ENCODE data around the gene DSTN.

Gene DSTN

GRCh38 chr20:17625246-17626051 is 55.6 kb downstream of the DSTN start:
- DNase-seq: no peak

- no peak for DNase-seq
These were observed 56.5 kb downstream of the DSTN start for GRCh38 chr20:17626217-17627007.

- peak; percentile 73 for DNase-seq
These were observed 57.5 kb downstream of the DSTN start for GRCh38 chr20:17627101-17627955.

GRCh38 chr20:17628101-17628841 is 58.4 kb downstream of the DSTN start:
- DNase-seq: no peak

GRCh38 chr20:17629025-17629424 is 59.1 kb downstream of the DSTN start:
- no peak for DNase-seq

- no peak for DNase-seq
These were observed 59.8 kb downstream of the DSTN start for GRCh38 chr20:17629678-17630089.

GRCh38 chr20:17630151-17630805 is 60.4 kb downstream of the DSTN start:
- DNase-seq: no peak

GRCh38 chr20:17630806-17631195 is 60.9 kb downstream of the DSTN start:
- no peak for DNase-seq

- DNase-seq: no peak
These were observed 61.9 kb downstream of the DSTN start for GRCh38 chr20:17631576-17632319.

GRCh38 chr20:17633221-17633849 is 63.5 kb downstream of the DSTN start:
- DNase-seq: no peak

- DNase-seq: no peak
These were observed 64.1 kb downstream of the DSTN start for GRCh38 chr20:17633850-17634500.

GRCh38 chr20:17634661-17635331 is 64.9 kb downstream of the DSTN start:
- peak; percentile 83 for DNase-seq

GRCh38 chr20:17635332-17636244 is 65.7 kb downstream of the DSTN start:
- peak; percentile 36 for DNase-seq

- no peak for DNase-seq
These were observed 66.9 kb downstream of the DSTN start for GRCh38 chr20:17636523-17637412.

GRCh38 chr20:17637413-17637780 is 67.5 kb downstream of the DSTN start:
- DNase-seq: no peak

- no peak for DNase-seq
These were observed 68.2 kb downstream of the DSTN start for GRCh38 chr20:17637985-17638640.
